Pericardium fibroblast (primary cell): ENCODE data around the gene TMIGD3. TPM values are rescaled to one million over a fixed set of nuclear protein-coding genes. Genes with fewer than 3 reads are reported as not detected.

ENCODE experiments used
- total RNA-seq: library from RNA; depleted of rRNA; stranded (reverse); fragments of >200 nt; gene quantifications from 2 replicates; pipeline ENCODE4 v1.2.3, GENCODE V29; 2015

The TMIGD3 gene
- not detected in 2 replicates for total RNA-seq

DNA sequence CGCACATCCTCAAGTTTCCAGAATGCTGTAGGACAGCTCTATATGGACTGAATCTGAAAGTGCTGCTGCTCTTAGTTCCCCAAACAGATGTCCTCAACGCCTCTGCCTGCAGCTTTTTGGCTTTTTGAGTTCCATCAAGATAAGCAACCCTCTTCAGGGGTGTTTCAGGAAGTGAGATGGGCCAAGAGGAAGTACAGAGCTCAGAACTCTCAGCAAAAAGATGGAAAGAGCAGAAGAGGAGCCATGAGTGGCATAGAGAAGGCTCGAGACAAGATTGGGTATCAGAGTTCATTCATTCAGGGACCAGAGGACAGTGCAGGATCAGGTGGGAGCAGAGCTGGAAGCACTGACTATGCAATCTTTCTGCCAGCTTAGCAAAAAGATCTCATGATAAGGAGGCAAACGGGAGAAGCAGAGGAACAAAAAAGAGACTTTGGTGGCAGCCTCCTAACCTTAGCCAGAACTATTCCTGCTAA, at the start of gene TMIGD3, which contains the start of gene ADORA3:
Gene TMIGD3, minus strand, starts transcription at position 49 of the 476 bp plus-strand sequence. CDS start 279 bp downstream, outside the sequence.
Gene ADORA3, minus strand, starts transcription at position 49 of the 476 bp plus-strand sequence. CDS start 279 bp downstream, outside the sequence.

DNA sequence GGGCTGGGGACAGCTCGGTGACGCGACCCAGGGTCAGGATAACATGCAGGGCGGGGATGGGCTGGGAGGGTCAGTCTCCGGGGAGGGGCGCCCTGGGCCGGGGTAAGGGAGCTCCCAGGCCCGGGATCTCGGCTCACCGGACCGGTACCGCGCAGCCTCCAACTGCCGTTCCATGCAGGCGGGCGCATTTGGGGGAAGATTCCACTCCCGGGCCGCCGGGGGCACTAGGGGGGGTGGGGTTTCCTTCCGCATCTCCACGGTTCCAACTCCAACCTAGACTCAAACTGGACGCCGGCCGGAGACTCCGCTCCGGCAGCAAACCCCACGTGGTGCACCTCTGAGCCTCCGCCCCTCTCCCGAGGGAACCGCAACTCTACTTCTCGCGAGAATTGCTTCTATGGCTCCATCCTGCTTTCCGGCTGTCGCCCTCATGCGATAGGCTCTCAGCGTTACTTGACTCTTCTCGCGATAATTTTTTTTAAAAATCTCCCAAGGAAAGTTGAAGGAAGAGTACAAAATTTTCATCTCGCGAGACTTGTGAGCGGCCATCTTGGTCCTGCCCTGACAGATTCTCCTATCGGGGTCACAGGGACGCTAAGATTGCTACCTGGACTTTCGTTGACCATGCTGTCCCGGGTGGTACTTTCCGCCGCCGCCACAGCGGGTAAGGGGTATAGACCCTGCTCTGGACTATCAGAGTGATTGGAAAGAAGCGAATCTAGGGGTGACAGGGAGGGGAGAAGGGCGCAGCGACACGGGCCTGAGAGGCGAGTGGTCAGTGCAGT, 54.3 kb downstream of the TMIGD3 start, which contains the start of the genes ATP5PB and WDR77:
Gene ATP5PB, plus strand, starts transcription at position 547 of the 785 bp plus-strand sequence. Its CDS starts 78 bp downstream, at position 625.
Gene WDR77, minus strand, starts transcription at position 339 of the 785 bp plus-strand sequence. Its CDS starts 87 bp downstream, at position 252.

Other genes with a start within 250 kb of the TMIGD3 start
- not detected in 2 replicates for gene CHIA, start 212.8 kb downstream of the TMIGD3 start, total RNA-seq
- 0.47 and 0.51 TPM in 2 replicates for gene OVGP1, start 75.9 kb downstream of the TMIGD3 start, total RNA-seq
- gene WDR77, start 54.4 kb downstream of the TMIGD3 start, total RNA-seq = 15.8 and 24.3 TPM in 2 replicates
- gene ATP5PB, start 54.2 kb downstream of the TMIGD3 start, total RNA-seq = 196 and 205 TPM in 2 replicates
- not detected in 2 replicates for gene C1orf162, start 29.6 kb downstream of the TMIGD3 start, total RNA-seq
- not detected in 2 replicates for gene ADORA3, start within 50 bp of the TMIGD3 start, total RNA-seq
- 20.4 and 21.4 TPM in 2 replicates for gene RAP1A, start 116.2 kb upstream of the TMIGD3 start, total RNA-seq
- gene INKA2, start 235.8 kb upstream of the TMIGD3 start, total RNA-seq = 4.1 and 11.8 TPM in 2 replicates